Articular chondrocyte of knee joint (primary cell): Measurements from ENCODE around the gene EOLA1. TPM values are rescaled to one million over a fixed set of nuclear protein-coding genes. Genes with fewer than 3 reads are reported as not detected.

Source experiments
- total RNA-seq: library from RNA; depleted of rRNA; stranded (reverse); fragments of >200 nt; gene quantifications from 2 replicates; pipeline ENCODE4 v1.2.3, GENCODE V29; 2012

The EOLA1 gene
- 13.1 and 13.2 TPM in 2 replicates for total RNA-seq

GRCh38 chrX:149540621-149541520, at the start of gene EOLA1:
Gene EOLA1 (plus strand): TSS chrX:149541012. CDS start chrX:149545631, 4,619 bp downstream.

GRCh38 chrX:149504915-149505651, 35.7 kb upstream of the EOLA1 start, which contains the start of gene IDS:
Gene IDS (minus strand): TSS chrX:149505306. CDS start chrX:149505137, 169 bp downstream.

GRCh38 chrX:149549701-149550100, 8.9 kb downstream of the EOLA1 start, which contains the start of gene HSFX3:
Gene HSFX3 (minus strand): TSS chrX:149549924. CDS start chrX:149549852, 72 bp downstream.

GRCh38 chrX:149587359-149587758, 46.5 kb downstream of the EOLA1 start, which contains the start of gene MAGEA9B:
Gene MAGEA9B (minus strand): TSS chrX:149587459. CDS start chrX:149583179, 4,280 bp downstream.

GRCh38 chrX:149595214-149595613, 54.4 kb downstream of the EOLA1 start, which contains the start of gene HSFX2:
Gene HSFX2 (minus strand): TSS chrX:149595314. CDS start chrX:149594700, 614 bp downstream.

Other genes starting within 250 kb of the EOLA1 start
- gene IDS, start 35.7 kb upstream of the EOLA1 start, total RNA-seq: 64.3 and 65.6 TPM in 2 replicates
- gene HSFX3, start 8.9 kb downstream of the EOLA1 start, total RNA-seq: not detected in 2 replicates
- gene MAGEA9B, start 46.4 kb downstream of the EOLA1 start, total RNA-seq: not detected in 2 replicates
- 0.22 TPM in 1 of 2 replicates, not detected in the other for gene HSFX2, start 54.3 kb downstream of the EOLA1 start, total RNA-seq
- gene TMEM185A, start 90.8 kb downstream of the EOLA1 start, total RNA-seq: 16.3 and 18.7 TPM in 2 replicates
- not detected in 2 replicates for gene MAGEA11, start 171.0 kb downstream of the EOLA1 start, total RNA-seq
- 0.43 and 1.2 TPM in 2 replicates for gene HSFX1, start 233.1 kb downstream of the EOLA1 start, total RNA-seq
- gene MAGEA9, start 240.9 kb downstream of the EOLA1 start, total RNA-seq: not detected in 2 replicates